Right atrium auricular region (tissue), 2 donors: ENCODE data around the gene SMIM38. TPM values are rescaled to one million over a fixed set of nuclear protein-coding genes. Genes with fewer than 3 reads are reported as not detected.

Experiments
- DNase-seq: peaks from one replicate; pipeline ENCODE4 v3.0.0-alpha.2; 2019; ENCODE audit warnings: low spot score
- H3K27ac ChIP-seq, 2 donors: fragments of 200-600 bp; sonication (generic); 1 replicate in 1 of 2; 2 replicates in 1 of 2; pipeline ENCODE4 v1.5.1; 2016 to 2019
- H3K27me3 ChIP-seq, 2 donors: fragments of 200-600 bp; sonication (generic); one replicate each; pipeline versions ENCODE4 v1.5.1 to v1.6.0; 2017 to 2019
- H3K36me3 ChIP-seq: fragments of 200-600 bp; sonication (generic); one replicate; pipeline ENCODE4 v1.5.1; 2016
- H3K4me1 ChIP-seq, 2 donors: fragments of 200-600 bp; sonication (generic); one replicate each; pipeline versions ENCODE4 v1.5.1 to v1.6.0; 2017 to 2019
- H3K4me3 ChIP-seq, 2 donors: fragments of 200-600 bp; sonication (generic); 1 replicate in 1 of 2; 2 replicates in 1 of 2; pipeline ENCODE4 v1.5.1; 2017 to 2019; ENCODE audit warnings: mild to moderate bottlenecking in 1 of 2, moderate library complexity in 1 of 2
- H3K9me3 ChIP-seq, 2 donors: fragments of 200-600 bp; sonication (generic); one replicate each; pipeline ENCODE4 v1.5.1; 2019
- total RNA-seq, 2 donors: library from RNA; depleted of rRNA; stranded (reverse); fragments of >200 nt; gene quantifications; one replicate each; pipeline ENCODE4 v1.1.0, GENCODE V29; 2016
- TF ChIP-seq, protein P1 (sequence below), 2 donors: fragments of 200-600 bp; sonication (generic); IDR thresholded peaks; one replicate each; pipeline ENCODE4 v1.5.1; 2019; ENCODE audit warnings: antibody characterized with exemption in 2 of 2

Gene SMIM38
- total RNA-seq, 2 donors from 2014 or later, result 0.35 TPM; not detected in 1

DNA sequence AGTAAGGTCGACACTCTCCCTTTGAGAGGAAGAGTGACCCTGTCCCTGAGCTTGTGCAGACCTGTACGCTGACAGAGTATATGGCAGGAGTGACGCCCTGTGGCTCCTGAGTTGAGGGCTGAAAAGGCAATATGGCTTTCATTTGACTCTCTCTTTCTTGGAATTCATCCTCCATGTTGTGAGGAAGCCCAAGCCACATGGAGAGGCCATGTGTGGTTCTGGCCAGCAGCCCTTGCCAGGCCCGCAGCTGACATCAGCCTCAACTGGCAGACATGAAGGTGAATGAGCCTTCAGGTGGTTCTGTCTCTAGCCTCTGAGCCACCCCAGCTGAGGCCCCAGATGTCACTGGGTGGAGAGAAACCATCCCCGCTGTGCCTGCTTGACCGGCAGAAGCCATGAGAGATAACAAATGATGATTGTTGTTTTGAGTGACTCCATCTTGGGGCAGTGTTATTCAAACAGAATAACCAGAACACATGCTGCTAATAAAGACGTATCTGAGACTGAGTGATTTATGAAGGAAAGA, 31.9 kb downstream of the SMIM38 start:
- Histone ChIP-seq H3K4me3 (no peak overlapping the region), H3K4me1 (no peaks in the 10 kb centered on the region), H3K27me3 (no peaks in the 10 kb centered on the region), H3K9me3 (peaks cover 0 to 9% of the 10 kb centered on the region in 2 donors), H3K36me3 (no peaks in the 10 kb centered on the region), H3K27ac (no peak overlapping the region)
- TF ChIP-seq, protein P1, sequence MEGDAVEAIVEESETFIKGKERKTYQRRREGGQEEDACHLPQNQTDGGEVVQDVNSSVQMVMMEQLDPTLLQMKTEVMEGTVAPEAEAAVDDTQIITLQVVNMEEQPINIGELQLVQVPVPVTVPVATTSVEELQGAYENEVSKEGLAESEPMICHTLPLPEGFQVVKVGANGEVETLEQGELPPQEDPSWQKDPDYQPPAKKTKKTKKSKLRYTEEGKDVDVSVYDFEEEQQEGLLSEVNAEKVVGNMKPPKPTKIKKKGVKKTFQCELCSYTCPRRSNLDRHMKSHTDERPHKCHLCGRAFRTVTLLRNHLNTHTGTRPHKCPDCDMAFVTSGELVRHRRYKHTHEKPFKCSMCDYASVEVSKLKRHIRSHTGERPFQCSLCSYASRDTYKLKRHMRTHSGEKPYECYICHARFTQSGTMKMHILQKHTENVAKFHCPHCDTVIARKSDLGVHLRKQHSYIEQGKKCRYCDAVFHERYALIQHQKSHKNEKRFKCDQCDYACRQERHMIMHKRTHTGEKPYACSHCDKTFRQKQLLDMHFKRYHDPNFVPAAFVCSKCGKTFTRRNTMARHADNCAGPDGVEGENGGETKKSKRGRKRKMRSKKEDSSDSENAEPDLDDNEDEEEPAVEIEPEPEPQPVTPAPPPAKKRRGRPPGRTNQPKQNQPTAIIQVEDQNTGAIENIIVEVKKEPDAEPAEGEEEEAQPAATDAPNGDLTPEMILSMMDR (IDR thresholded peaks at IDR 0.05), result no peak
- no peak for DNase-seq

DNA sequence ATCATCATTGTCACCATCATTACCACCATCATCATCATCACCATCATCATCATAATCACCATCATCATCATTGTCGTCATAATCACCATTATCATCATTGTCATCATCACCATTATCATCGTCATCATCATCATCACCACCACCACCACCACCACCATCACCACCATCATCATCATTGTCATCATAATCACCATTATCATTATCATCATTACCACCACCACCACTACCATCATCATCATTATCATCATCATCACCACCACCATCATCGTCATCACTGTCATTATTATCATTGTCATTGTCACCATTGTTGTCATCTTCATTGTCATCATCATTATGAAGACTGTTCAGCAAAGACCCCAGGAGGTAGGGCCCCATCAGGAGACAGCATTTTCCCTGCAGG, 33.3 kb downstream of the SMIM38 start:
- TF ChIP-seq, protein P1 (IDR thresholded peaks at IDR 0.05), result no peak

DNA sequence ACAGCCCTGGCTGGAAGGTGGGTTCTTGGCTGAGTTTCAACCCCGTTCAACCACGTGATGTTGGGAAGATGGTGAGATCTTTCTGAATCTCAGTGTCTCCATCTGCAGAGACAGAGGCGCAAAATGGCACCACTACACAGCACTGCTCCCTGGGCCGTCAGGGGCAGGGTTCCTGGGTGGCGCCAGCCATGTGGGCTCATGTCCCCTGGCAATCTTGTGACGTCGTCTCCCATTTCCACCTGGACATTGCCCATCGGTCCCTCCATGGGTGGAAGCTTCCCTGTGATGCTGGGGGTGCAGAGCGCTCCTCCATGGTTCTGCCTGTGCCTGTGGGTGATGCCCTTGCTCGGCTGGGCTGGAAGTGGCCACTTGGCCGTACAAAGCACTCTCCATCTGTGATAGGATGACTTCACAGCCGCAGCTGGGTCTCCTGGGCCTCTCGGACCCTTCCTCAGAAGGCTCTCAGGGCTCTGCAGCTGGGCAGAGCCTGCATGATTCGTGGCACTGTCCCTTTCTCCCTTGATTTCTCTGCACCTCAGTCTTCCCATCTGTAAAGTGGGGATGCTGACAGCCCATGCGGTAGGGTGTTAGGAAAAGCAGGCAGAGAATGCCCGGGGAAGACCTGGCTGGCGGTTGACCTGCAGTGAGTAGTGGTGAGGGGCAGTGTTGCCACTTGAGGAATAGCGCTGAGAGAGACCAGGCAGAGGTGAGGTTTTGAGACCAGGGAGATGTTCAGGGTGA, 35.2 kb downstream of the SMIM38 start:
- Histone ChIP-seq H3K27me3 (no peaks in the 10 kb centered on the region), H3K27ac (no peak overlapping the region), H3K36me3 (no peaks in the 10 kb centered on the region), H3K4me1 (no peaks in the 10 kb centered on the region), H3K4me3 (no peak overlapping the region), H3K9me3 (peaks cover 0 to 9% of the 10 kb centered on the region in 2 donors)
- DNase-seq, result no peak
- TF ChIP-seq, protein P1 (IDR thresholded peaks at IDR 0.05), result no peak

More for the DNA sequence above, 33.3 kb downstream of the SMIM38 start:
- no peaks in the 10 kb centered on the region for H3K36me3 ChIP-seq
- no peak for DNase-seq
- H3K27ac ChIP-seq, result no peak overlapping the region
- no peaks in the 10 kb centered on the region for H3K4me1 ChIP-seq
- peaks cover 0 to 9% of the 10 kb centered on the region in 2 donors for H3K9me3 ChIP-seq
- no peaks in the 10 kb centered on the region for H3K27me3 ChIP-seq
- no peak overlapping the region for H3K4me3 ChIP-seq

DNA sequence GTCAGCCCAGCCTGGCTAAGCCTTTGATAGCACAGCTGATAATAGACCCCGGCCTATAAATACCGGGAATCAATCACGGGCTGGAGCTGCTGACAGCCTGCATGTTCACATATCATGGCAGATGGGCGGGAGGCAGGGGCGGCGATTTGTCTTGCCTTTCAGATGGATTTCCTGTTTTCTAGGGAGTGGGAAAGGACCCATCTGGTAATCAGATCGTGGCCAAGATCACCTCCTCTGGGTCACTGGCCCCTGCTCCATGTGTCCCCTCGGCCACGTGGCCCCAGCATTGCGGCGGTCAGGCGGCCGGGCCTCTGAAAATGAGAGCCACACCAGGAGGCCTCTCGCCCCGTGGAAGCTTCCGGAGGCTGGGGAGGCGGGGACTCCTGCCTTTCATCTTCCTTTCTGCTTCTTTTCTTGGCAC, 36.6 kb downstream of the SMIM38 start:
- no peak for DNase-seq
- H3K36me3 ChIP-seq, result no peaks in the 10 kb centered on the region
- peaks cover 0 to 9% of the 10 kb centered on the region in 2 donors for H3K9me3 ChIP-seq
- no peaks in the 10 kb centered on the region for H3K27me3 ChIP-seq
- H3K4me1 ChIP-seq, result no peaks in the 10 kb centered on the region
- TF ChIP-seq, protein P1 (IDR thresholded peaks at IDR 0.05), result no peak
- H3K27ac ChIP-seq, result no peak overlapping the region
- no peak overlapping the region for H3K4me3 ChIP-seq

DNA sequence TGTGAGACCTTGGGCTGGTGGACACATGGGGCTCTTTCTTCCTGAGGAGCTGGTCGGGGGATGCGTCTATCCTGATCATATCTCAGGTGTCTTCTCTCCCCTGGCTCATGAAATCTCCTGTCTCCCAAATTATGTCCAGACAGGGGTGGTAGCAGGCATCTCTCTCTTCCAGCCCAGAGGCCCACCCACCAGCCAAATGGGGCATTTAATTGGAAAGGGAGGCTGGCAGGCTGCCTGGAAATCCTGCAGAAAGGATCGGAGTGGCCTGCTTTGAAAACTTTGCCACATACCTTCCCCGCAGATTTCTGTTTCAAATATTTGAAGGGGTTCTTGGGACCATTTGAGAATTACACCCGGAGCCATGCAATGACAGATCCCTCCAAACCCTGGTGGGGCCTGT, 37.4 kb downstream of the SMIM38 start:
- Histone ChIP-seq H3K4me1 (no peaks in the 10 kb centered on the region), H3K36me3 (no peaks in the 10 kb centered on the region), H3K4me3 (no peak overlapping the region), H3K27ac (no peak overlapping the region), H3K9me3 (peaks cover 0 to under 1% of the 10 kb centered on the region in 2 donors), H3K27me3 (no peaks in the 10 kb centered on the region)
- TF ChIP-seq, protein P1 (IDR thresholded peaks at IDR 0.05), result no peak
- no peak for DNase-seq
